Urothelium cell line (cell line): ENCODE results near the gene TRIM63.
"Not testable (repeated sequence)": the region's sequence is repeated elsewhere in the genome, so short reads cannot be mapped to it uniquely, and the experiment has no call there.

Experiments
- DNase-seq: peaks from one replicate; pipeline ENCODE4 v3.0.0; 2011; ENCODE audit warnings: low spot score, mixed read lengths
- FAIRE-seq: peaks from 2 replicates; lab custom pipeline; 2011; peaks lifted over from hg19 to GRCh38; lab: Jason Lieb, UNC

TRIM63 gene

DNA sequence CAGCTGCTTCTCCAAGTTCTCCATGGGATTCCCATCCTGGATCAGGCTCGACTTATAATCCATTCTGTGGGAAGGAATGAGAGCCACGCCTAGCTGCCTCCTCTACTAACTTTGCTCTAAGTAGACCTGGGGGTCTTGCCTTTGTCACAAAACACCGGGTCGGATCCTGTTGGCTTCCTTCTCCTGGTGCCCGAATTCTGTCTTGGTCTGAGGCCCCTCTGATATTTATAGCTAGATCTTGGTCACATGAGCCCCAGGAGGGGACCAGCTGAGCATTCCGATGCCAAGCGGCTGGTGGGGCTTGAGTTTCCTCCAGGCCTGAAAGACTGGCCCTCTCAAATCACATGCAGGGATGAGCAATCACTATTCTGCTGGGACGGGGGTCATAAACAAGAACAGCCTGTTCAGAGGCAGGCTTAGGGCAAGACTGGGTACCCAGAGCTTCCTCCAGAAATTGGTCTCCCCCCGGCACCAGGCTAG lies at the start of gene TRIM63:
Gene TRIM63 (minus strand): TSS at position 199 of the 480 bp plus-strand sequence. CDS start 136 bp downstream, at position 63.
- DNase-seq (no peak), FAIRE-seq (no peak)

DNA sequence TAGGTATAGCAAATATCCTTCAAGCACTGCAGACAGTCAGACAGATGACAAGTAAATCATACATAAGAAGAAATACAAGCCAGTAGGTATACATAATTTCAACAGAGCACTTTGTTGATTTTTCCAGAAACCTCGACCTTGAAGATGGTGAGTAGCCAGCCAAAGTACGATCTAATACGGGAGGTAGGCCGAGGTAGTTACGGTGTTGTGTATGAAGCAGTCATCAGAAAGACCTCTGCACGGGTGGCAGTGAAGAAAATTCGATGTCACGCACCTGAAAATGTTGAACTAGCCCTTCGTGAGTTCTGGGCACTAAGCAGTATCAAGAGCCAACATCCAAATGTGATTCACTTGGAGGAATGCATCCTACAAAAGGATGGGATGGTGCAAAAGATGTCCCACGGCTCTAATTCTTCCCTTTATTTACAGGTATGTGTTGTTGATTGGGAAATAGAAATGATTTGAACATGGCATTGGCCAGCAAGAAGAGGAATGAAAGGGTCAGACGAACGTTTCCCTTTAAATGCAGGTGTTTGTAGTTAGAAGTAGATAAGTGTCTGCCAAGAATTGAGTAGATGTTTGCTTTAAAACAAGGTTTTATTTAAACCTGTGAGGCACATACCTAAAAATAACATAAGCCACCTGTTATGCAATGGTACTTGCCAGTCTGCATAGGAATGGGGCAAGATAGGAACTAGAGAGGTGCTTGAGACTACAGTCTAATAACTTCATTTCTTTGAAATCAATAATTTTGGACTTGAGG lies 46.9 kb upstream of the TRIM63 start:
- no peak for FAIRE-seq
- no peak for DNase-seq

DNA sequence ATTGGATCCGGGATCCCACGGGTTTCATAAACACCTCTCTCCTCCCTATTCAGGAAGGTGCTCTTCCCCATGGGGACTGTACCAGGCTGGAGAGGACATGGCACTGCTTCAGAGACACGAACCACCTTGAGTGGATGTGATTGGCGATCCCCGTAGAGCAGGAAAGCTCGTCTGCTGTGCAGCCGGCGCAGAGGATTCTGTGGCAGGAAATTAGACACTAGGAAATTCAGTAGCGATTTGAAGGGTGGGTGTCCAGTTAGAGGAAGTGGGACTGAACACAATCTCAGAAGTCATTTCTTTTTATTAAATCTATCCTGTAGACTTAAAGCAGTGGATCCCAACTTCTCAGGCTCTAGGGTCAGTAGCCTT lies 45.0 kb upstream of the TRIM63 start:
- FAIRE-seq = no peak
- no peak for DNase-seq

DNA sequence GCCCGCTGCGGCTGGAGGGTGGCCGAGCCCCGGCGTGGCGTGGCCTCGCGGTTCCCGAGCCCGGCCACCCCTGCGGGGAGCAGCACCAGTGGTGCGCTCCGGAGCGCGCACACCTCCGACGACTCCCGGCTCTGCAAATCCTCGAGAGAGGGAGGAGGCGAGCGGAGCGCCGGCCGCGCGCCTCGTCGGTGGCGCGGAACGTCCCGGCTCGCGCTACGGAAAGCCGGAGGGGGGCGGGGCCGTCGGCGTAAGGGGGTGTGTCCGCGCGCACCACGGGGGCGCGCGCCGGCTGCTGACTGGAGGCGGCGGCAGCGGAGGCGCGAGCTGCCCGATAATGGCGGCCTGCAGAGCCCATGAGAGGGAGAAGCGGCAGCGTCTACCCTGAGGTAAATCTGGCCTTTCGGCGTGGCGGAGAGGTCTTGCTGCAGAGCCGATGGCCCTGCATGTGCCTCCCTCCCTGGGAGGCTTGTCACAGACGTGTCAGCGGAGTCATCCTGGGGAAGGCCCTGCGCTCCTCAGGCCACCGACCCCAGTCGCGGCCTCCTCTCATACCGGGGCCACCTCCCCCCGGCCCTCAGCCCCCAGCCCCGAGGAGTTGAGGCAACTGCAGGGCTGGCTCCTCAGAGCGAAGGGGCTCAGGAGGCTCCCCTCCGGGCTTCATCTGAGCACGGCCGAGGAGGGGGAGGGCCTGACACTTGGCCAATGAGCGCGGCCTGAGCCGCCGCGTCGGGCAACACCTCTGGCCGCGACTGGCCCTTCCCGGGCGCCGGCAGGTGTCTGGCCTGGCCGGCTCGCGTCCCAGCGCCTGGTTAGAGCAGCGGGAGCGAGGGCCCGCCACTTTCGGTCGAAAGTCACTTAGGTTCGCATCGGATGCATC lies 44.3 kb upstream of the TRIM63 start, which contains the start of gene PDIK1L:
Gene PDIK1L (plus strand): TSS at position 295 of the 877 bp plus-strand sequence. CDS start 2,485 bp downstream, outside the sequence.
- FAIRE-seq = peak; percentile 92
- peak; percentile 95 for DNase-seq

DNA sequence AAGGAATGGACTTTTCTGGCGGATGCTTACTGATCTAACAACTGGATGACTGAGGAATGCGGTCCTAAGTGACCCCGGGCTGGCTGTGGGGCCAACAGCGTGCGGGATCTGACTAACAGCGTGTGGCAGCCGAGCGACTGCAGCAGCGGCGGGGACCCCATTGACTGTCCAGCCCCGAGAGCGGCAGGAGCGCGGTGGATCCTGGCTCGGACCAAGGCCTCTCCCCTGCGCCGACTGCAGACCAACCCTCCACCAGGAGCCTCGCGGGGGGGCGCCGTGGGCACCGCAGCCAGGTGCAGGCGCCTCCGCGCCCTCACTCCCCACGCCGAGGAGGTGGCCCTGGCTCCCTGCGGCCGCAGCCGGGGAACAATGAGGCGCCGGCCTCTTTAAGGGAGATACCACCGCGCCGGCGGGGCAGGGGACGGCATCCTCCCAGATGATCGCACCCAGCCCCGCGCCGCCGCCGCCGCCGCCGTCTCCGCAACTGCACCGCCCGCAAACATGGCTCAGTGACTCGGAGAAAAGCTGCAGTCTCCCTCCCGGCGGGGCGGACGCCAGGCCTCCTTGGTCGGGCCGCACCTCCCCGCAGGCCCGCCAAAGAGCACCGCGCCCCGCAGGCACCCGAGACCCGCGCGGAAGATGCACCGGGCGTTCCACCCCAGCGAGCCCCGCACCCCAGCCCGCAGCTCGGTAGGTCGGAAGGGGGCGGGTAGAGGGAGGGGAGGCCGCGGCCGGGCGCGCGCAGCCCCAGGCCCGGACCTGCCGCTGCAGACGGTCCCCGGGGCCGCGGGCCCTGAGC lies 43.5 kb upstream of the TRIM63 start:
- DNase-seq = peak; percentile 83
- FAIRE-seq = peak; percentile 32

DNA sequence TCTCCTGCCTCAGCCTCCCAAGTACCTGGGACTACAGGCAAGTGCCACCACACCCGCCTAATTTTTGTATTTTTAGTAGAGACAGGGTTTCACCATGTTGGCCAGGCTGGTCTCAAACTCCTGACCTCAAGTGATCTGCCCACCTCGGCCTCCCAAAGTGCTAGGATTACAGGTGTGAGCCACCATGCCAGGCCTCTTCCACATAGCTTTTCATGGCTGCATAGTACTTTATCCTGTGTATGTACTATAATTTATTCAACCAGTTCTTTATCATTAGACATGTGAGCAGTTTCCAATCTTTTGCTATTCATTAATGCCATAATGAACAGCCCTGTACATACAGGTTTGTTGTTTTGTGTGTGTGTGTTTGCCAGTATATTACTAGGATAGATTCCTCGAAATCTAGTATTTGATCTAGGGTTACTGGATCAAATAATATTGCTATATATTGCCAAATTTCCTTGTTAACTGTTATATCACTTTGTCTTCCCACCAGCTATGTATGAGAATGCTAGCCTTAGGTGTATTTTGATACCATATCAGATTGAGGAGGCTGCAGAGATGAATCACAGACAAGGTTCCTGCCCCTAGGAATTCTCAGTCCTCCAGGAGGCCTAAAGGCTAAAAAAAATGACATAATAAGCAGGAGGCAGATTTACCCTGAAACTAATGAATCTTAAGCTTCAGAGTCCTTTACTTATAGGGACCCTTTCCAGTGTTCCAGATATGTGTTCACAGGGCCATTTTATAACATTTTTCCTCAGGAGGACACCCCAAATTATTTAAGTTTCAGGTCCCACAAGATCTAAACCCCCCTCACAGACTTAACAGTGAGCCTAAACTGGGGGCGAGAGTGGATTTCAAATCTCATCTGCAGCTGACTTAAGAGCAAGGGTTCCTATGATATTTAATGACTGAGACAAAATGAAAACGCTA lies 42.1 kb upstream of the TRIM63 start:
- DNase-seq = no peak
- FAIRE-seq = no peak

DNA sequence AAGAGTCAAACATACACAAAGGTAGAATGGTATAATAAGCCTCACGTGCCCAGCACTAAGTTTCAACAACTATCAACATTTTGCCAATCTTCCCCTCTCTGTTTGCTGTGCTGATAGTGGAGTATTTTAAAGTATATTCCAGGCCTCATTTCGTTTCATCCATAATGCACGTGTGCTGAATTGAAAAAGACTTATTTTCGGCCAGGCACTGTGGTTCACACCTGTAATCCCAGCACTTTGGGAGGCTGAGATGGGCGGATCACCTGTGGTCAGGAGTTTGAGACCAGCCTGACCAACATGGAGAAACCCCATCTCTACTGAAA lies 37.8 kb upstream of the TRIM63 start:
- not testable (repeated sequence) for FAIRE-seq, DNase-seq

DNA sequence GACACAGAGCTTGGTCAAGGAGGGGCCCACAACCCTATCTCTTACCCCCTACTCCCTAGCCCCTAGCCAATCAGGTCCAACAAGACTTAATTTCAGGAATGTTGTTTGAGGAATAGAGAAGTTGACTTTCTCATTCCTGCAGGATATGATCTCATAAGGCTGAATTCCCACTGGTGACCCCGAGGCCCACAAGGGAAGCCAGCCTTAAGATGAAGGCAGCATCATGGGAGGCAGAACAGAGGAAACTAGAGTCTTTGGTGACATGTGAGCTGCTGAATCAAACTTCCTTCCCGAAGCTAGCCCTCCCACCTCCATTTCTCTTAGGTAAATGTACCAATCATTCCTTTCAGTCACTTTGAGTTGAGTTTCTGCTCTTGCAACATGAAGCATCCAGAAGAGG lies 35.1 kb upstream of the TRIM63 start:
- FAIRE-seq = no peak
- no peak for DNase-seq

DNA sequence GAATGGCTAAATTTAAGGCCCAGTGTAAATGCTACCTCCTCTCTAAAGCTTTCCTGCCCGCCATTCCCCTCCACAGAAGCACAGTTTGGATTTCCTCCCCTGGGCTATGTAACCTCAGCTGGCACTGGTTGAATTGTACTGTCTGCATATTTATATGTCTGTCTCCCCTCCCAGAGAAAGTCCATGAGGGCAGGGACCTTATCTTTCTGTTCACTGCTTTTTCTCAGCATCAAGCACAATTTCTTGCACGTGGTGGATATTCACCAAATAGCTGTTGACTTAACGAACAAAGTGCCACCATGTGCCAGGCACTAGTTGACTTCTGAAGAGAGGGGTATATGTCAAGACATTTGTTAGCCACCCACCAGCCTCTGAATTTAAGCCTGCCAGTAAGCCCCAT lies 34.7 kb upstream of the TRIM63 start:
- DNase-seq (no peak), FAIRE-seq (no peak)

DNA sequence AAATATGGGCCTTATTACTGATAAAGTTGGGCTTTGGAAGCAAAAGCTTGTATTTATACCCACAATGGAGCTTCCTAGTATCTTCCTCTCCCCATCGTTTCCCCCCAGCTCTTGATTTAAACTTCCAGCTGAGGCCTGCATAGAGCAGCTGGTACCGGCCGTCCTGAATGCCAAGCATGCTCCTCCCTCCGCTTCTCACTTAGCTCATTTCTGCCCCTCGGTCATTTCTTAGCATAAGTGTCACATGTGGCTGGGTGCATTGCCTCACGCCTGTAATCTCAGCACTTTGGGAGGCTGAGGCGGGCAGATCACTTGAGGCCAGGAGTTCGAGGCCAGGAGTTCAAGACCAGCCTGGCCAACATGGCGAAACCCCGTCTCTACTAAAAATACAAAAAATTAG lies 32.8 kb upstream of the TRIM63 start:
- not testable (repeated sequence) for DNase-seq, FAIRE-seq

DNA sequence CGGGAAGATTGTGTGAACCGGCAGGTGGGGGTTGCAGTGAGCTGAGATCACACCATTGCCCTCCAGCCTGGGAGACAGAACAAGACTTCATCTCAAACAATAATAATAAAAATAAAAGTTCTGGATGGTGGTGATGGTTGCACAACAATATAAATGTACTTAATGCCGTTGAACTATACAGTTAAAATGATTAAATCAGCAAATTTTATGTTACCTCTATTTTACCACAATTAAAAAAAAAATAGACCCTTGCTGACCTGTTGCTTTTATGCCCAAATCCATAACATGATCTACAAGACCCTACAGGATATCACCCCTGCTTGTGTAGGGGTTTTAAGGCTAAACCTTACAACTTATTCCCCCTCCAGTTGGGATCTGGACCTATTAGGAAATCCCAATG lies 32.4 kb upstream of the TRIM63 start:
- FAIRE-seq (no peak), DNase-seq (no peak)

DNA sequence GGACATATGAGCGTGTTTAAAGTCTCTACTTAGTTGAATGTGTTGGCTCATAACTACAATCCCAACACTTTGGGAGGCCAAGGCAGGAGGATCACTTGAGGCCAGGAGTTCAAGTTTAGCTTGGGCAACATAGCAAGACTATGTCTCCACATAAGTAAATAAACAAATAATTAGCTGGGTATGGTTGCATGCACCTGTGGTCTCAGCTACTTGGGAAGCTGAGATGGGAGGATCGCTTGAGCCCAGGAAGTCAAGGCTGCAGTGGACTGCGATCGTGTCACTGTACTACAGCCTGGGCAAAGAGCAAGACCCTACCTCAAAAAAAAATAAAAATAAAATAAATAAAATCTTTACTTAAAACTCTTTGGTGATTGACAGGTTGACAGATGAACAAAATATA lies 31.2 kb upstream of the TRIM63 start:
- DNase-seq (no peak), FAIRE-seq (no peak)

DNA sequence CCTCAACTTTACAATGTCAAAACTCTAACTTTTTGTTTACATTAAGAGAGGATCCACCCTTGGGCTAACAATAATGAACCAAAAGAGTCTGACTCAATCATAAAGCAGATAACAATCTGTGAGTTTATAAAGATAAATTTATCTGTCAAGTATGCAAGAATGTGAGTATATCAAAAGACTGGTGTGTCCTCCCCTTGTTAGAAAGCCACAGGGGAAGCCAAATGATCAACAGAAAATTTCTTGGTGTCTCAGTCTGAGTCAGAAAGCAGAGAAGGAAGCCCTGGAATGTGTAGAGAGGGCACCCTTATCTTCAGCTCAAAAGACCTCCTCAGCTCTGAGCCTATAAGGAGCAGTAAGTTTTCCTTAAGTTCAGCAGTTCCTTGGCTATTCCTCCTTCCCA lies 30.3 kb upstream of the TRIM63 start:
- FAIRE-seq = no peak
- no peak for DNase-seq

DNA sequence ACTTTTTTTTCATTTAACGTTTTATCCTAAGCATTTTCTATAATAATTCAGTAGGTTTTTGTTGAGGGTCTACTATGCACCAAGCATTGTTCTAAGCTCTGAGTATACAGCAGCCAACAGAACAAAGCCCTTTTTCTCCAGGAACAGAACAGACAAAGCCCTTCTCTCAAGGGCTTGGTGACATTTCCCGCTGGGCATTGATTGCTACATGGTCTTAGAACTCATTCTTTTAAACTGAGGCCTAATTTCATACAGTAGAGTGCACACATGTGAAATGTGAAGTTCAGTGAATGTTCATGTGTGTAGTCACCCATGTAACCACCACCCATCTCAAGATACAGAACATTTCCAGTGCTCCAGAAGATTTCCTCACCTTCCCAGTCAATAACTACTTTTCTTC lies 29.0 kb upstream of the TRIM63 start:
- FAIRE-seq (no peak), DNase-seq (no peak)

DNA sequence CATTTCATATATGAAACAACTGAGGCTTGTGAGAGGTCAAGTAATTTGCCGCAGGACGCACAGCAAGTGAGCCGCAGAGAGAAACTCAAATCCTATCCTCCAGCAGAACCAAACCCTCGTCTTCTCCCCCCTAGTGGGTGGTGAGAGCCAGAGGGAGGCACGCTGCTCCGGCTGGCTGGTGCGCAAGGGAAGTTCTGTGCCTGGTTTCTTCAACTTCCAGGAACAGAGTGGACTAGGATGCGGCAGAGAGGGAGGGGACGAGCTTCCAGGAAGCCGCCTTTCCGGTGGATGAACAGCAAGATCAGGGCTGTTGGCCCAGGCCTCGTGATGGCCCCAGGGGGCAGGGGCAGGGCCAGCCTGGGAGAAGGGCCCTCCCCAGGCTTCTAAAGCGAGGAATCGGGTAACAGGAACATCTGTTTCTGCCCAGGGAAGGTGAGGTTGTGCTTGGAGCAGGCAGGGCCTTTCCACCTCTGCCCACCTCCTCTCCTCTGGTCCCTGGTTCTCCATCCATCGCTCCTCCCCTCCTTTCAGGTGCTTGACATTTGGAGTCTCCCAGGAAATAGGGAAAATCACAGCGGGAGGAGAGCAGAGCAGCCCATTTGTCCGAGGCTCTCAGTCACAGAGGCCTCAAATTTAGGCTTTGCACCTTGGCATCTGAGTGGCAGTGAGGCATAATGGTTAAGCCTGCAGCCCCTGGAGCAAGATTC lies 27.4 kb upstream of the TRIM63 start:
- DNase-seq = no peak
- FAIRE-seq = no peak

DNA sequence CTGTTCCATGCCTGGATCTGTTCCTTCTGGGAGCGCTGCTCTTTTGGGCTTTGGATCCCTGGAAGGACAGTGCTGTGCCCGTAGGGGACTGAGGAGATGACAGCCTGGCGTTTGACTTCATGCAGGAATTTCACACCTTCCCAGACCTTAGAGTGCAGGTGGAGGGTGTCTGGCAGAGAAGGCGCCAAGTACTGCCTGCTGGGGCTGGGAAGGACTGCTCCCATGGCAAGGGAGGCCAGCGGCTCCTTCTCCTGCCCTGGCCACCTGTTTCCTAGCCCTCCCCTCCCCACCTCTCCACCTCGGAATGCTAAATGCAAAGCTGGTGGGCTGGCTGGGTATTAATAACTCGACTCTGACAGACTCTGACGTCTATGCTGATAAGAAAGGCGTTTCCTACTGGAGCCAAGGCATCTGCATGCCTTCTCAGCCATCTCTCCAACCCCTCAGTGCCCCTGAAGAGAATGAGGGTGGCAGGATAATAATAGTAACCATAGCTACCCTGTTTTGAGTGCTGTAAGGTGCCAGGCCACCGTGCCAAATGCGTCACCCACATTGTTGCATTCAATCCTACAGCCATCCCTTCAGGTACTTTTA lies 26.7 kb upstream of the TRIM63 start:
- FAIRE-seq (no peak), DNase-seq (no peak)

DNA sequence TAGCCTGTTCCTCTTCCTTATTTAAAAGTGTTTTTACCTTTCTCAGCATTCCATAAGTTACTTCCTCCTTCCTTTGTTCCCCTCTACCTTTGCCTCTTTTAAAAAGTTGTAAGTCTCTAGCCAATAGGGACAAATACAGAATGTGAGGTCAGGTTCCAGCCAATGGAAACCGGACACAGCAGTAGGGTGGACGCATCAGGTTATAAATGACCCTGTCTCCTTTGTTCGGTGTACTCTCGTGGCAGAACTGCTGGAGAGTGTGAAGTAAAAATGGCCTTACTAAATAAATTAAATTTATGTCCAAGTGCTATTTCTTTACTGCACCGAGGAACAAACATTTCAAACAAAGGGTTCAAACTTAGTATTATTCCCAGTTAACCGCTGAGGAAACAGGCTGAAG lies 26.1 kb upstream of the TRIM63 start:
- not testable (repeated sequence) for DNase-seq, FAIRE-seq

DNA sequence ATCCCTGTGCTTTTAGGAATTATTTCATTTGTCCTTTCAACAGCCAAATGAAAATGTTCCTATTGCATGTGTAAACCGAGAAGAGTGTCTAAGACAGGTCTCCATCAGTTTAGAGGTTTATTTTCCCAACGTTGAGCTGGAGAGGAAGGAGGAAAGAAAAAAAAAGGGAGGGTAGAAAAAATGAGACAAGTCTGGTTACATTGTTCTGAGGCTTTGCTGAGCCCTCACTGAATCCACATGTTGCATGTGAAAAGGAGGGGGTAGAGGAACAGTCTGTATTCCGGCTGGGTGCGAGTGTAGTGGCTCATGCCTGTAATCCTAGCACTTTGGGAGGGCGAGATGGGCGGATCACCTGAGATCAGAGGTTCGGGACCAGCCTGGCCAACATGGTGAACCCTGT lies 25.0 kb upstream of the TRIM63 start:
- DNase-seq (no peak), FAIRE-seq (no peak)

DNA sequence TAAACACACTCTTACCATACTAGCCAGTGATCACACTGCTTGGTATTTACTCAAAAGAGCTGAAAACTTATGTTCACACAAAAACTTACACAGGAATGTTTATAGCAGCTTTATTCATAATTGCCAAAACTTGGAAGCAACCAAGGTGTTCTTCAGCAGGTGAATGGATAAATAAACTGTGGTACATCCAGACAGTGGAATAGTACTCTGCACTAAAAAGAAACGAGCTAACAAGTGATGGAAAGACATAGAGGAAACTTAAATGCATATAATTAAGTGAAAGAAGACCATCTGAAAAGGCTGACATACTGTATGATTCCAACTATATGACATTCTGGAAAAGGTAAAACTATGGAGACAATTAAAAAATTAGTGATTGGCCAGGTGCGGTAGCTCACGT lies 23.5 kb upstream of the TRIM63 start:
- DNase-seq = no peak
- no peak for FAIRE-seq
